ENCODE measurements around the gene SFXN3. TPM values are rescaled to one million over a fixed set of nuclear protein-coding genes. Genes with fewer than 3 reads are reported as not detected.

The SFXN3 gene
- total and polyA plus RNA-seq, 5 donors, result 18.0 to 28.1 (median 23.6) TPM

DNA sequence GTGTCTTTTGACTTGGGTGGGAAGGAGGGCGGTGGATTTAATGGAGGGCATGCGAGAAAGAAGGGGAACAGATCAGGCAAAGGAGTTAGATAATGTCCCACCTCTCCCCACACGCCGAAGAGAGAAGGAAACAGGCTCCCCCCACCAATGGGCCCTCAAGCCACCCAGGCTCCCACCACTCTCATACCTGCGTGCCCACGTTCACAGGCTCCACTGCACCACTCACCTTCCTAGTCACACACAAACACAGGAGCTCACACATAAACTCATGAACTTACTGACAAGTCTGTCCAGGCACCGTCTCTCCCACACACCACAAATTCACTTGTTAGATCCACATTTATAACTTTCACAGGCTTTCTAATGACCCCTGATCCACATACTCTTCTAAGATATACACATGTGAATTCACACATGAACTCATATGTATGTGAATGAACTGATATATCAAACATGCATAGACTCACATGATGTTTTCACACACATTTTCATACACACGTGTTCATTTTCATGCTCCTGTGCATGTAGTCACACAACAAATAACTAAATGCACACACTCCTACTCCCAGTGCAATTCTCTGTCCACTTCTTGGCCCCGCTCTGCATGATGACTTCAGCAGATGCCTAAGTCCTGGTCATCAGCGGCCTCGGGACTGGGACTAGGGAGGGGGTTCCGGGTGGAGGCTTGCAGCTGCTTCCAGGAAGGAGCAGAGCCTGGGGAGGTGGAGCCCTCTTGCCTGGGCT lies 29.9 kb upstream of the SFXN3 start:
- Histone ChIP-seq H3K9me3 (ENCODE audit: control insufficient read depth, low read length) (no peaks in the 10 kb centered on the region), H3K27me3 (ENCODE audit: control insufficient read depth, insufficient read depth) (no peaks in the 10 kb centered on the region), H3K4me1 (ENCODE audit: control insufficient read depth, insufficient read depth, low read length) (peaks cover 13% of the 10 kb centered on the region), H3K27ac (ENCODE audit: low read length) (peak overlapping the region; percentile 97), H3K4me3 (ENCODE audit: low read length) (peak overlapping the region; percentile 89)
- ATAC-seq (peak; percentile 55 to 60), DNase-seq (peak; percentile 93 to 96 (median 94))
- 10% methylated on average over 12 of the region's 12 CpGs for WGBS
- intact Hi-C loops (cut with DNase I), result no loop called here

DNA sequence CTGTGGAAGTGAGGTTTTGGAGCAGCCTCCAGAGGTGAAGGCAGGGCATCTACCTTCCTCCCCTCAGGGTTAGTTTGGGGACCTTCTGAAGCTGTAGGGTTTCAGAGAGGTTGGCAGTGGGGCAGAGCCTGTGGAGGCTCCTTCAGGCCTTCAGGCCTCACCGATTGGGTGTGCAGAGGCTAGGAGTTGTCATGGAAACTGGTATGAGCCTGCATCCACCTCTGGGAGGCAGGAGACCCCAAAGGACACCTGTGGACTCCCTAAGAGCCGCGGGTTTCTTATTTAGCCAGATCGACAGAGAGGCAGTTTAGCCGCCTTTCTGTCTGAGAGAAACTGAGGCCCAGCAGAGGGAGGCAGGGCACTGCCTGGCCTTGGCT lies 29.4 kb upstream of the SFXN3 start:
- no peak for ATAC-seq
- peak overlapping the region; percentile 68 for H3K27ac ChIP-seq (ENCODE audit: low read length)
- no peaks in the 10 kb centered on the region for H3K9me3 ChIP-seq (ENCODE audit: control insufficient read depth, low read length)
- WGBS, result 55% methylated on average over 5 of the region's 5 CpGs
- H3K4me3 ChIP-seq (ENCODE audit: low read length), result no peak overlapping the region
- DNase-seq, result no peak
- intact Hi-C loops (cut with DNase I), result no loop called here
- no peaks in the 10 kb centered on the region for H3K27me3 ChIP-seq (ENCODE audit: control insufficient read depth, insufficient read depth)
- H3K4me1 ChIP-seq (ENCODE audit: control insufficient read depth, insufficient read depth, low read length), result peaks cover 13% of the 10 kb centered on the region

DNA sequence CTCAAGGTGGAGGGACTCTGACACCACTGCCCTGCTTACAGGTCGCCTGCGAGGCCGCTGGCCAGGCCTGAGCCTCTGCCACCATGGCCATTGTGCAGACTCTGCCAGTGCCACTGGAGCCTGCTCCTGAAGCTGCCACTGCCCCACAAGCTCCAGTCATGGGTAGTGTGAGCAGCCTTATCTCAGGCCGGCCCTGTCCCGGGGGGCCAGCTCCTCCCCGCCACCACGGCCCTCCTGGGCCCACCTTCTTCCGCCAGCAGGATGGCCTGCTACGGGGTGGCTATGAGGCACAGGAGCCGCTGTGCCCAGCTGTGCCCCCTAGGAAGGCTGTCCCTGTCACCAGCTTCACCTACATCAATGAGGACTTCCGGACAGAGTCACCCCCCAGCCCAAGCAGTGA lies 28.6 kb upstream of the SFXN3 start:
- ATAC-seq (no peak), DNase-seq (no peak)
- Histone ChIP-seq H3K4me3 (ENCODE audit: low read length) (no peak overlapping the region), H3K27ac (ENCODE audit: low read length) (no peak overlapping the region), H3K4me1 (ENCODE audit: control insufficient read depth, insufficient read depth, low read length) (peaks cover 13% of the 10 kb centered on the region), H3K9me3 (ENCODE audit: control insufficient read depth, low read length) (no peaks in the 10 kb centered on the region), H3K27me3 (ENCODE audit: control insufficient read depth, insufficient read depth) (no peaks in the 10 kb centered on the region)
- 62% methylated on average over 11 of the region's 11 CpGs for WGBS
- intact Hi-C loops (cut with DNase I), result no loop called here

DNA sequence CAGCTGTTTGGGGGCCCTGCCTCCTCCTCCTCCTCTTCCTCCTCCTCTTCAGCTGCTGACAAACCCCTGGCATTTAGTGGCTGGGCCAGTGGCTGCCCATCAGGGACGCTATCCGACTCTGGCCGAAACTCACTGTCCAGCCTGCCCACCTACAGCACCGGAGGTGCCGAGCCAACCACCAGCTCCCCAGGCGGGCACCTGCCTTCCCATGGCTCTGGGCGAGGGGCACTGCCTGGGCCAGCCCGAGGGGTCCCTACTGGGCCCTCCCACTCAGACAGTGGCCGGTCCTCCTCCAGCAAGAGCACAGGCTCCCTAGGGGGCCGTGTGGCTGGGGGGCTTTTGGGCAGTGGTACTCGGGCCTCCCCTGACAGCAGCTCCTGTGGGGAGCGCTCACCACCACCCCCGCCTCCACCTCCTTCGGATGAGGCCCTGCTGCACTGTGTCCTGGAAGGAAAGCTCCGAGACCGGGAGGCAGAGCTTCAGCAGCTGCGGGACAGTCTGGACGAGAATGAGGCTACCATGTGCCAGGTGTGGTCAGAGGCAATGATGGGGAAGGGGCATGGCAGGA lies 27.3 kb upstream of the SFXN3 start:
- Histone ChIP-seq H3K27ac (ENCODE audit: low read length) (no peak overlapping the region), H3K4me3 (ENCODE audit: low read length) (no peak overlapping the region), H3K27me3 (ENCODE audit: control insufficient read depth, insufficient read depth) (no peaks in the 10 kb centered on the region), H3K9me3 (ENCODE audit: control insufficient read depth, low read length) (no peaks in the 10 kb centered on the region), H3K4me1 (ENCODE audit: control insufficient read depth, insufficient read depth, low read length) (peaks cover 9% of the 10 kb centered on the region)
- DNase-seq (no peak), ATAC-seq (no peak)
- 88% methylated on average over 18 of the region's 18 CpGs for WGBS
- intact Hi-C loops (cut with DNase I), result no loop called here

DNA sequence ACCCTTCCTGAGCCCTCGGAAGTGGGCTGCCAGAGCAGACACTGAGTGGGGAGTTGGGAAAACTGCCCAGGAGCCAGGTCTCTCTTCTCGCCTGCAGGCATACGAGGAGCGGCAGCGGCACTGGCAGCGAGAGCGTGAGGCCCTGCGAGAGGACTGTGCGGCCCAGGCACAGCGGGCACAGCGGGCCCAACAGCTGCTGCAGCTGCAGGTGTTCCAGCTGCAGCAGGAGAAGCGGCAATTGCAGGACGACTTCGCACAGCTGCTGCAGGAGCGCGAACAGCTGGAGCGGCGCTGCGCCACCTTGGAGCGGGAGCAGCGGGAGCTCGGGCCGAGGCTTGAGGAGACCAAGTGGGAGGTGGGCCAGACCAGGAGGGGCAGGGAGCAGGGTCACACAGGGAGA lies 25.7 kb upstream of the SFXN3 start:
- no peaks in the 10 kb centered on the region for H3K27me3 ChIP-seq (ENCODE audit: control insufficient read depth, insufficient read depth)
- no peak for DNase-seq
- H3K27ac ChIP-seq (ENCODE audit: low read length), result no peak overlapping the region
- no peaks in the 10 kb centered on the region for H3K9me3 ChIP-seq (ENCODE audit: control insufficient read depth, low read length)
- H3K4me3 ChIP-seq (ENCODE audit: low read length), result no peak overlapping the region
- no peak for ATAC-seq
- intact Hi-C loops (cut with DNase I), result no loop called here
- WGBS, result 81% methylated on average over 23 of the region's 23 CpGs
- H3K4me1 ChIP-seq (ENCODE audit: control insufficient read depth, insufficient read depth, low read length), result peaks cover 7% of the 10 kb centered on the region

DNA sequence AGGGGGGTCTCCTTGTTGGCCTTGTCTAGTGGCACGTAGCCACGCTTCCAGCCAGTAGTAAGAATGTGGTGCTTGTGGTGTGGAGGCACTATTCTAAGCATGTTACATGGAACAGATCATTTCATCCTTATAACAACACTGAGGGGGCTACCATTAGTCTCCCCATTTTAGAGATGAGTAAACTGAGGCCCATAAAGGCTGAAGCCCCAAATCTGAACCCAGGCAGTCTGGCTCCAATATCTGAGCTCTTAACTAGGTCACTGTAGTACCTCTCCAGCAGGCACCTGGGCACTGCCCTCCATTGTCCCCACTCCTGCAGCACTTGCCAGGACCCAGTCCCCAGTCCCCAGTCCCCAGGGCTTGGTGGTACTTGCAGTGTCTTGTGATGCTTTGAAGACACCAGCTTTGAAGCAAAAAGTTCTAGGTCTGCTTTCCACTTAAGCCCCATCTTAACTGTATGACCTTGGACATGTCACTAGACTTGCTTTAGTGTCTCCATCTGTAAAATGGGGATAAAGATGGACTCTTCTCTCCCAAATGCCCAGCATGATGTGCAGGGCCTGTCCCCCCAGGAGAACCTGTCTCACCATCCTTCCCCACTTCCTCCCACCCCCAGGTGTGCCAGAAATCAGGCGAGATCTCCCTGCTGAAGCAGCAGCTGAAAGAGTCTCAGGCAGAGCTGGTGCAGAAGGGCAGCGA lies 25.0 kb upstream of the SFXN3 start:
- no peak for DNase-seq
- H3K27ac ChIP-seq (ENCODE audit: low read length), result no peak overlapping the region
- 90% methylated on average over 4 of the region's 4 CpGs for WGBS
- H3K27me3 ChIP-seq (ENCODE audit: control insufficient read depth, insufficient read depth), result no peaks in the 10 kb centered on the region
- H3K4me3 ChIP-seq (ENCODE audit: low read length), result no peak overlapping the region
- ATAC-seq, result no peak
- intact Hi-C loops (cut with DNase I), result no loop called here
- H3K4me1 ChIP-seq (ENCODE audit: control insufficient read depth, insufficient read depth, low read length), result peaks cover 7% of the 10 kb centered on the region
- no peaks in the 10 kb centered on the region for H3K9me3 ChIP-seq (ENCODE audit: control insufficient read depth, low read length)

DNA sequence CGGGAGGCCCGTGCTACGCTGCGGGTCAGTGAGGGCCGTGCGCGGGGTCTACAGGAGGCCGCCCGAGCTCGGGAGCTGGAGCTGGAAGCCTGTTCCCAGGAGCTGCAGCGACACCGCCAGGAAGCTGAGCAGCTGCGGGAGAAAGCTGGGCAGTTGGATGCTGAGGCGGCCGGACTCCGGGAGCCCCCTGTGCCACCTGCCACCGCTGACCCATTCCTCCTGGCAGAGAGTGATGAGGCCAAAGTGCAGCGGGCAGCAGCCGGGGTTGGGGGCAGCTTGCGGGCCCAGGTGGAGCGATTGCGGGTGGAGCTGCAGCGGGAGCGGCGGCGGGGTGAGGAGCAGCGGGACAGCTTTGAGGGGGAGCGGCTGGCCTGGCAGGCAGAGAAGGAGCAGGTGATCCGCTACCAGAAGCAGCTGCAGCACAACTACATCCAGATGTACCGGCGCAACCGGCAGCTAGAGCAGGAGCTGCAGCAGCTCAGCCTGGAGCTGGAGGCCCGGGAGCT lies 24.4 kb upstream of the SFXN3 start:
- Histone ChIP-seq H3K4me3 (ENCODE audit: low read length) (no peak overlapping the region), H3K27me3 (ENCODE audit: control insufficient read depth, insufficient read depth) (no peaks in the 10 kb centered on the region), H3K4me1 (ENCODE audit: control insufficient read depth, insufficient read depth, low read length) (peaks cover 7% of the 10 kb centered on the region), H3K27ac (ENCODE audit: low read length) (no peak overlapping the region), H3K9me3 (ENCODE audit: control insufficient read depth, low read length) (no peaks in the 10 kb centered on the region)
- intact Hi-C loops (cut with DNase I), result no loop called here
- ATAC-seq, result no peak
- 79% methylated on average over 33 of the region's 33 CpGs for WGBS
- DNase-seq, result peak in 1 of 3 donors; percentile 66

DNA sequence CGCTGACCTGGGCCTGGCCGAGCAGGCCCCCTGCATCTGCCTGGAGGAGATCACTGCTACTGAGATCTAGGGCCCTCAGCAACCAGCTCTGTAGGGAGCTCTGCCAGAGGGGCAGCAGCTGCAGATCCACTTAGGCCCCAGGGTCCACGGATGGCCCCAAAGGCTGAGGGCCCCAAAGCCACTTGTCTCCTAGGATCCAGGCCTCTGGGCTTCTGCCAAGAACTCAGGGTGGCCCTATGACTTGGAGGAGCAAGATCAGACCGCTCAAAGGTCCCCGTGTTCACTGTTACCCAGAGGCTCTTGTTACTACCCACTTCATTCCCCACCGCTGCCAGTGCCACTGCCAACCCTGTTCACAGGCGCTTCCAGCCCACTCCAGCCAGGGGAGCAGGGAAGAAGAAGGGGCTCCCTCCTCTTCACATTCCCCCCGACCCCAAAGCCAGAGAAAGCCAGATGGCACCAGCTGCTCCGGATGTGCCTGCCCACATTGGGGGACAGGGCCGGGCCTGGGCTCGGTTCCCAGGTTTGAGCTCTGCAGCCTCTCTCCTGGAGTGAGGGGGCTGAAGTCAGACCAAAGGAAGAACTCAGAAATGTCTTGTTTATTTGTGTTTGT lies 23.8 kb upstream of the SFXN3 start:
- H3K27me3 ChIP-seq (ENCODE audit: control insufficient read depth, insufficient read depth), result no peaks in the 10 kb centered on the region
- 49% methylated on average over 11 of the region's 11 CpGs for WGBS
- DNase-seq (peak in 1 of 3 donors; percentile 79), ATAC-seq (peak in 1 of 2 donors; percentile 7)
- H3K4me3 ChIP-seq (ENCODE audit: low read length), result no peak overlapping the region
- intact Hi-C loops (cut with DNase I), result no loop called here
- H3K4me1 ChIP-seq (ENCODE audit: control insufficient read depth, insufficient read depth, low read length), result peaks cover 3% of the 10 kb centered on the region
- no peaks in the 10 kb centered on the region for H3K9me3 ChIP-seq (ENCODE audit: control insufficient read depth, low read length)
- peak overlapping the region; percentile 5 for H3K27ac ChIP-seq (ENCODE audit: low read length)

DNA sequence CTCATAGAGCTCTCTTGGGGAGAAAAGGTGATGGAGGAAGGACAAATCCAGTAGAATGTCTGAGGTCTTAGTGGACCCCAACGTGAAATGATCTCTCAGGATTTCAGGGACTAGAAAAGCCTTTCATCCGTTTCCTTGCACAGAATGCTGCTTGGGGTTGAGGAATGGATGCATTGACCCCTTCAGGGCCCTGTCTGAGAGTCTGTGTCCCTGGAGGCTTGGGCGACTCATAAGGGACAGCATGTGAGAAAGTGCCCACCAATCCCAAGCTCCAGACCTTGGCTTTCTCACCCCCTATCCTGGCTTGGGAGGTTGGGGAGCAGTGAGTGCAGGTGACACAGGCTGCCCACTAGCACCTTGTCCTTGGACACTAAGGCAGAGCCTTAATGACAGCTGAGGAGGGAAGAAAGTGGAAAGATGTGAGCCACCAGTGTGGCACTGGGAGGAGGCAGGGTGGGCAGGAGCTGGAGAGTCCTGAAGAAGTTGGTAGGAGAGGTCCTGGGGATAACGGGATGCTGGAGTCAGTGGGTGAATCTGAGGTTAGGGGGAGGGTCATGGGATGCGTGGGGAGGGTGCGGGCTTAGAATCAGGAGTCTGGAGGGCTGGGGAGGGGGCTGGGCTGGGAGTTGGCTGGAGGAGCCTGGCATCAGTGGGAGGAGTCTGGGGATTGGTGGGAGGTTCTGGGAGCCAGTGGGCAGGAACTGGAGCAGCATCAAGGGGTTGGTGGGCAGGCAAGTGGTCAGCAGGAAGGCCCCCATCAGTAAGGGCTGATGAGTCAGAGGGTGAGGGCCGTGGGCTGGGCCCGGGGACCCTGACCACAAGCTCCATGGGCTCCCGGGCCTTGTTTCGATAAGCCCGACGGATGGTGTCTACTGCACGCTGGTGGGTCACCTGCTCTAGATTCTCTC lies 22.9 kb upstream of the SFXN3 start:
- no peaks in the 10 kb centered on the region for H3K9me3 ChIP-seq (ENCODE audit: control insufficient read depth, low read length)
- DNase-seq (no peak), ATAC-seq (no peak)
- no peak overlapping the region for H3K27ac ChIP-seq (ENCODE audit: low read length)
- no peak overlapping the region for H3K4me3 ChIP-seq (ENCODE audit: low read length)
- H3K4me1 ChIP-seq (ENCODE audit: control insufficient read depth, insufficient read depth, low read length), result no peaks in the 10 kb centered on the region
- 62% methylated on average over 13 of the region's 13 CpGs for WGBS
- H3K27me3 ChIP-seq (ENCODE audit: control insufficient read depth, insufficient read depth), result no peaks in the 10 kb centered on the region
- intact Hi-C loops (cut with DNase I), result no loop called here

DNA sequence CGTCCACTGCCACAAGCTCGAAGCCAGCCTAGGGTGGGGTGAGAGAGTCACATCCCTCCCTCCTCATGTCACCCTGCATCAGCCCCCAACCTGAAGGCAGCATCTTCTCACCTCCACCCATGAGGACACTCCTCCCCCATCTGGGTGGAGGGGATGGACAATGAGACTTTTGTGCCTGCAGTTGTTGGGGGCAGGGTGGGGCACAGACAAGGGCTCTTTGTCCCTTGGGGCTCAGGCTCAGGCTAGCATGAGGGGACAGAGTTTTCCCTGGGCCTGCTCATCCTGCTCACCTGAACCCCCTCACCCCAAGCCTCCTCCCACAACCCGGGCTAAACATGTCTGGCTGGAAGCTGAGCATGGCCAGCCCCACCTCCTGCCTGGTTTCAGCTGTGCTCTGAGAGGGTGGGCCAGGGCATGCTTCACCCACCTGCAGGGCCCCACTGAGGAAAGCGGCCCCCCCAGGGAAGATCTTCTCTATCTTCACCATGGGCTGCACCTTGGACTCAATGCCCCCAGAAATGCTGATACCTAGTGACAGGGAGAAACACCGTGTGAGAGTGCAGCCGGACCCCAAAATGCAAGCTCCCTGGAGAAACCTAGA lies 22.1 kb upstream of the SFXN3 start:
- H3K9me3 ChIP-seq (ENCODE audit: control insufficient read depth, low read length), result no peaks in the 10 kb centered on the region
- no peaks in the 10 kb centered on the region for H3K27me3 ChIP-seq (ENCODE audit: control insufficient read depth, insufficient read depth)
- WGBS, result 78% methylated on average over 6 of the region's 6 CpGs
- H3K27ac ChIP-seq (ENCODE audit: low read length), result no peak overlapping the region
- intact Hi-C loops (cut with DNase I), result no loop called here
- no peak for DNase-seq
- H3K4me1 ChIP-seq (ENCODE audit: control insufficient read depth, insufficient read depth, low read length), result no peaks in the 10 kb centered on the region
- no peak for ATAC-seq
- H3K4me3 ChIP-seq (ENCODE audit: low read length), result no peak overlapping the region

Data from right cardiac atrium (tissue), 5 donors.